ENCODE data around the gene PPARD.

- TF ChIP-seq CTCF (IDR thresholded peaks at IDR 0.05; ENCODE audit: low read depth, low read length) = peak; percentile 63
- TF ChIP-seq EZH2phosphoT487 (IDR thresholded peaks at IDR 0.05; ENCODE audit: low read depth) = no peak
Observed at GRCh38 chr6:35327349-35328027, 14.9 kb upstream of the PPARD start.
